Measurements from ENCODE around the gene LMO7. TPM values are rescaled to one million over a fixed set of nuclear protein-coding genes. Genes with fewer than 3 reads are reported as not detected.

Gene LMO7
- polyA plus RNA-seq, 3 donors from 2014 or later: 0.96 to 4.1 TPM; not detected in 1

DNA sequence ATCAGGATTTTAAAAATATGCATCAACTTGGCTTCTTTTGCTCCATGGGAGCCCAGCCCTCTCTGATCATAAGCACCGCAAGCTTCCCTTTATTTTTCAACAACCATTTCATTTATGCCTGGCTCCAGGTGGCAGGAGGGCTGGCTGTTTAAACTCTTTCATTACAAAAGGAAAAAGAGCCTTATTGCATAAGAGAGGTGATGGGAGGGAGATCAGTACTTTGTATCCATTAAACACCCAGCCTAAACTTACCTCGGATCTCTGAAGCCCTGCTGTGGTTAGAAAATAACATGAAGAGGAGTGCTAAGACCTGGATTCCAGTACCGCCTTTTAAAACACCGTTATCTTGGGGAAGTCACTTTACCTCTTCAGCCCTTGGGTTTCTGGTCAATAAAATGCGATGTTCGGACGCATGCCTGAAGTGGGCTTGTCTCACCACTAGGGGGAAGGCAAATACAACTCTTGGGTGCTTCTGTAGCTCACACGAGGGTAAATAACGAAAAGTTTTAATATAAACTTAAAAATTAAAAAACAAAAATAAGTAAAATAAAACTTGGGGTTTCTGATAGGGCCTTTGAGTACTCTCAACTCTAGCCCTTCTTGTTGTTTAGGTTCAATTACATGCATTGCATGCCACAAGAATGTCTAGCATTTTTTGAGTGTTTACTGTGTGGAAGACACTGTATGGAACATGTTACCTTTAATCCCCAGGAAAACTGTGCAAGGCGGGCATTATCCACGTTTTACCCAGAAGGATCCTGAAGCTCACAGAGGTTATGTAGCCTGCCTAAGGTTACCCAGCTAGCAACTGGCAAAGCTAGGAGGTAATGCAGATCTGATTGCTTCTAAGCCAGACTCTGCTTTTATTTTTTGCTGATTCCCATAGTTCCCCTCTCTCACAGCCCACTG lies 240.3 kb downstream of the LMO7 start:
- H3K4me1 Mint-ChIP-seq: peaks cover 0 to 4% of the 10 kb centered on the region in 2 donors
- H3K36me3 Mint-ChIP-seq: no peaks in the 10 kb centered on the region
- H3K27ac Mint-ChIP-seq: no peak overlapping the region
- peak; percentile 28 to 39 (median 30) for DNase-seq
- H3K4me3 Mint-ChIP-seq: no peak overlapping the region
- H3K9me3 Mint-ChIP-seq: no peaks in the 10 kb centered on the region
- H3K27me3 Mint-ChIP-seq (ENCODE audit: low read depth in 3 of 3): peaks cover 0 to 6% (median 5%) of the 10 kb centered on the region in 3 donors

DNA sequence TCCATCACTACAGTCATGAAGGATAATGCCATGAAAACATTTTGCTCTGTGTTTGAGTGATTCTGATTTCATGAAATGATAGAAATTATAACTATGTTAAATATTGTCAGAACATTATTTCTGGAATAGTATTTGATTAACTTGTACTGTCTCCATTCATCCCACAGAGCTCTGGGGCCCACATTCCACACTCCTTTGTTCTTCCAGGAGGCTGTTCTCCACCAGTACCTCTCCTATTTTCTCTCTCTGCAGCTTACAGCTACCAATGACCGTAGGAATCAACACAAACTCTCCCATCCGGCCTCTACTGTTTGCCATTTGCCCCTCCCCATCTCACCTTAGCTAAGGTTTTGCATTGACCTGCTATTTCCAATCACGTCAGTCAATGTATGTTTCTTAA lies 240.9 kb downstream of the LMO7 start:
- Mint-ChIP-seq H3K36me3 (no peaks in the 10 kb centered on the region), H3K27me3 (ENCODE audit: low read depth in 3 of 3) (peaks cover 0 to 6% (median 5%) of the 10 kb centered on the region in 3 donors), H3K4me3 (no peak overlapping the region), H3K9me3 (no peaks in the 10 kb centered on the region), H3K27ac (no peak overlapping the region), H3K4me1 (peaks cover 0 to 4% of the 10 kb centered on the region in 2 donors)
- DNase-seq: no peak

DNA sequence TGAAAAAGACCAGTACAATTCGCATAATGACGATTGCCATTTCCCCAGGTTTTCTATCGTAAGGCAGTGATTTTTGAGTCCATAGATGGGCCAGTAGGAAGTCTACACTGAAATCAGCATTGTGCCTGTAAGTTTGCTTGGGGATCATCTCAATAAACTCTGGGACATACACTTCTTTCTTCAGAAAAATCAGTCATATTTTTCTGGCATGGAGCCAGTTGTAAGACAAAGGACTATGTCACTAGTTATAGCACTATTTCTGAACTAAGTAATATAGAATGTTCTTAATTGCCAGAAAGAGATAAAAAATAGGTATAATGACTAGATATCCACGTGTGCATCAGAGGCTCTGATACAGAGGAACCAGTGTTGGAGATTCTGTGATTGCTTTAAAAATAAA lies 243.5 kb downstream of the LMO7 start:
- no peaks in the 10 kb centered on the region for H3K36me3 Mint-ChIP-seq
- H3K9me3 Mint-ChIP-seq: no peaks in the 10 kb centered on the region
- H3K27ac Mint-ChIP-seq: no peak overlapping the region
- H3K4me3 Mint-ChIP-seq: no peak overlapping the region
- no peak for DNase-seq
- H3K4me1 Mint-ChIP-seq: peaks cover 0 to 4% of the 10 kb centered on the region in 2 donors
- peaks cover 0 to 6% (median 4%) of the 10 kb centered on the region in 3 donors for H3K27me3 Mint-ChIP-seq (ENCODE audit: low read depth in 3 of 3)

DNA sequence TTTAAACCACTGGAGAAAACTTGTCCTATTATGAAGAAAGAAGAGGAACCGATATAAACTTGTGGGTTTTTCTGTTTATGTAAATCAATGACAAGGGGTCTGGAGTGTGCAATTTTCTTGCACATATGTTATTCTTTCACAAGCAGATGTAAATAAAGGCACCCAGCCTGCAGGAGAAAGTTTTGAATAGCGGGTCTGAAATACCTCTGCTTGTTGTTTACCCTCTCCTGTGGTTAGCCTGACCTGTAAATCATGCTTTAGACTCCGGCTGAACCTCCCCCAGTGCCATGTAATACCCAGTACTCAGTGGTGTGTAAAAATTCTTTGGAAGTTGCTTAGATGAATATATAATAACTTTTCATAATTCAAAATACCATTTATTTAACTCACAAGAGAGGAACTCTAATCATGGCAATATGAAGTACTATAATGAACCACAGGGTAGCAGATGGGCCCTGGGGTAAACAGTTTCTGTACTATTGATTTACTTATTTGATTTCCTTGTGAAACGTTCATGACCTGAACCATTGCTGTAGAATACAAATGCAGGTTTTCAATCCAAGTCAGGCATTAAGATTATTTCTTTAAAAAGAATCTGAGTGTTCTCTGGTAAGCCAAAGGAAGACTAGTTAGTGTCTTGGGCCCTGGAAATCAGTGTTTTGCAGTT lies 245.1 kb downstream of the LMO7 start:
- Mint-ChIP-seq H3K4me1 (peaks cover 0 to 1% of the 10 kb centered on the region in 2 donors), H3K4me3 (no peak overlapping the region), H3K36me3 (no peaks in the 10 kb centered on the region), H3K9me3 (no peaks in the 10 kb centered on the region), H3K27me3 (ENCODE audit: low read depth in 3 of 3) (peaks cover 0 to 5% (median under 1%) of the 10 kb centered on the region in 3 donors), H3K27ac (no peak overlapping the region)
- DNase-seq: no peak

- Mint-ChIP-seq H3K27ac (no peak overlapping the region), H3K4me3 (no peak overlapping the region), H3K27me3 (ENCODE audit: low read depth in 3 of 3) (peaks cover 0 to 3% (median 0%) of the 10 kb centered on the region in 3 donors), H3K4me1 (no peaks in the 10 kb centered on the region), H3K9me3 (no peaks in the 10 kb centered on the region), H3K36me3 (no peaks in the 10 kb centered on the region)
- no peak for DNase-seq
Observed at GRCh38 chr13:75882261-75882660, 246.1 kb downstream of the LMO7 start.

- H3K27me3 Mint-ChIP-seq (ENCODE audit: low read depth in 3 of 3): peaks cover 2% of the 10 kb centered on the region in 3 donors
- DNase-seq: no peak
- no peaks in the 10 kb centered on the region for H3K4me1 Mint-ChIP-seq
- H3K27ac Mint-ChIP-seq: no peak overlapping the region
- no peak overlapping the region for H3K4me3 Mint-ChIP-seq
- no peaks in the 10 kb centered on the region for H3K9me3 Mint-ChIP-seq
- peaks cover 0 to 3% (median 0%) of the 10 kb centered on the region in 3 donors for H3K36me3 Mint-ChIP-seq
Observed at GRCh38 chr13:75889427-75889826, 253.3 kb downstream of the LMO7 start.

GRCh38 chr13:75895168-75895567 lies 259.0 kb downstream of the LMO7 start:
- DNase-seq: no peak
- Mint-ChIP-seq H3K4me1 (no peaks in the 10 kb centered on the region), H3K36me3 (peaks cover 0 to 3% (median 0%) of the 10 kb centered on the region in 3 donors), H3K9me3 (no peaks in the 10 kb centered on the region), H3K4me3 (no peak overlapping the region), H3K27me3 (ENCODE audit: low read depth in 3 of 3) (peaks cover 2% of the 10 kb centered on the region in 3 donors), H3K27ac (no peak overlapping the region)

DNA sequence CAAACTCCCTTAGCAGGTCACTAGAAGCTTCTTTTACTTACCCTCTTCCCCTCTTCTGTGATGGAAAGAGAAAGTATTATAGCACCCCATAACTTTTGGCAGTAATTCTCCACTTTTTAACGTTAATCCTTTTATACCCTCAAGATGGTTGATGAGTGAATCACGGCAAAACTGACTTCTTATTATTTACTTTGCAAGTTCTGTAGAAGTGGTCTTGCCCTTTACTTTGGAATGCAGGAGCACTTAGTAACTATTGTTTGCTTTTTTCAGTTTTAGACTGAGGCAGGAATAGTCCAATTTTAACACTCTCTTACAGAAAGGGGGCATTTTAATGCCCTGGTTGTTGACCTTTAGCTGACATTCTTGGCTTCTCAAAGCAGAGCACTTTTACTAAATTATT lies 260.1 kb downstream of the LMO7 start:
- Mint-ChIP-seq H3K27me3 (ENCODE audit: low read depth in 3 of 3) (peaks cover 2 to 3% (median 3%) of the 10 kb centered on the region in 3 donors), H3K4me1 (no peaks in the 10 kb centered on the region), H3K9me3 (no peaks in the 10 kb centered on the region), H3K4me3 (no peak overlapping the region), H3K36me3 (no peaks in the 10 kb centered on the region), H3K27ac (no peak overlapping the region)
- DNase-seq: no peak

DNA sequence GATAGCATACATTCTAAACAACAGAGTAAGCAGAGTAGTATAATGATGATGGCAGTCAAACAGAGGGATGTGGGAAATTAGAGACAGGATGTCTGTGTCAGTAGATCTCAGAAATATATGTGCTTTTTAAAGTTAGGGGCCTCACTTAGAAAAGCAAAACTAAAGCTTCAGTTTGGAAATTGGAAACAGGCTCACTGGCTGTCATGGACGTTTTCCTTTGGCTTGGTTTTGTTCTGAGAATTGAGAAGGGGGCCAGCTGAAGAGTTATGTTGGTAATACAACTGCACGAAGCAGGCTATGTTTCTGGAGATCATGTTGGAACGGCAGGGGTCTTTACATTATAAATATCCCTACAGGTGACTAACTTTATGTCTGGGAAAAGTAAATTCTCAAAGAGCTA lies 261.3 kb downstream of the LMO7 start:
- Mint-ChIP-seq H3K27ac (no peak overlapping the region), H3K4me3 (no peak overlapping the region), H3K36me3 (no peaks in the 10 kb centered on the region), H3K27me3 (ENCODE audit: low read depth in 3 of 3) (peaks cover 2 to 3% (median 2%) of the 10 kb centered on the region in 3 donors), H3K9me3 (no peaks in the 10 kb centered on the region), H3K4me1 (no peaks in the 10 kb centered on the region)
- no peak for DNase-seq

GRCh38 chr13:75901501-75901900 lies 265.4 kb downstream of the LMO7 start:
- H3K4me1 Mint-ChIP-seq: no peaks in the 10 kb centered on the region
- no peaks in the 10 kb centered on the region for H3K36me3 Mint-ChIP-seq
- peaks cover 0 to 3% (median 0%) of the 10 kb centered on the region in 6 donors for H3K9me3 Mint-ChIP-seq
- DNase-seq: no peak
- no peak overlapping the region for H3K4me3 Mint-ChIP-seq
- H3K27me3 Mint-ChIP-seq (ENCODE audit: low read depth in 3 of 3): peaks cover 2 to 3% (median 2%) of the 10 kb centered on the region in 3 donors
- no peak overlapping the region for H3K27ac Mint-ChIP-seq

DNA sequence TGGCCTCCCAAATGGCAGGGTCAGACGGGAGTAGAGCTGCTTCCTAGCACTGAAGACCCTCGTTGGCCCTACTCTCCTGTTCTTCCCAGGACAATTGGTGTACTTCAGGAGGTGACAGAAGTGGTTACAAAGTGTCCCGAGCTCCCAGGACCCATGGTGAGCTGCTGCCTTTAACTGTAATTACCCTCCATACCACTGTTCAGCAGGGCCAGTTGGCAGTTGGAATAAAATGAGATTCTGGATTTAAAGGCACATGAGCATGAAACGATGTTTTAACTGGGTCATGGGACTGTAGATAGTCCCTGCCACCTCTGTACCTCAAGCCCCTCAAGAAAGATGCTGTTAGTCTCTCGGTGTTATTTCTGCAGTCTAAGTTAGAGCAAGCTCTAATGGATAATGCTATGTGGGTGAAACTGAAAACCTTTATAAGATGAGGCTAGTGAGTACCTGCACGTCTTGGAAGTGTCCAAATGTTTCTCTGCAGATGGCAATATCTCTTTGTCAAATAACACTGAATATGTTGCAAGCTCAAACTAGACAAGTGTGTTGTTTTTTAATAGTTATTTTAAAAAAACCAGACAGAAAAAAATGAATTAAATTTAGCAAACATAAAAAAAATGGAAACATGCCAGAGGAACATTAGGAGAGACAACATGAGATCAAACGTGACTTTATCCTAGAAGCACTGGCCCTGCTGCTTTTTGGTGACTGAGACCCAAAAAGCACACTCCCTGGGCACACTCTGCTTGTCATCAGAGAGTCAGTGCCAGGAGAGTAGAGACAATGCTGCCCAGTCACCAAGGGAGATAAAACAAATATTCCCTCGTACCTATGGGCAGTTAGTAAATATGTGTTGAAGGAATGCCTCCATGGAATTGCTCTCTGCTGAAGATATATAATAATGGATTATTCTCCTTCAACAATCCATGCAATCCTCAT lies 266.3 kb downstream of the LMO7 start:
- Mint-ChIP-seq H3K36me3 (no peaks in the 10 kb centered on the region), H3K9me3 (peaks cover 0 to 3% (median 0%) of the 10 kb centered on the region in 6 donors), H3K27ac (no peak overlapping the region), H3K27me3 (ENCODE audit: low read depth in 3 of 3) (peaks cover 2 to 3% (median 2%) of the 10 kb centered on the region in 3 donors), H3K4me3 (no peak overlapping the region), H3K4me1 (no peaks in the 10 kb centered on the region)
- DNase-seq: no peak

- H3K4me3 Mint-ChIP-seq: no peak overlapping the region
- H3K4me1 Mint-ChIP-seq: no peaks in the 10 kb centered on the region
- no peaks in the 10 kb centered on the region for H3K36me3 Mint-ChIP-seq
- no peak for DNase-seq
- H3K27ac Mint-ChIP-seq: no peak overlapping the region
- peaks cover 2 to 3% (median 2%) of the 10 kb centered on the region in 3 donors for H3K27me3 Mint-ChIP-seq (ENCODE audit: low read depth in 3 of 3)
- H3K9me3 Mint-ChIP-seq: peaks cover 0 to 3% (median 0%) of the 10 kb centered on the region in 6 donors
Observed at GRCh38 chr13:75904012-75904411, 267.9 kb downstream of the LMO7 start.

DNA sequence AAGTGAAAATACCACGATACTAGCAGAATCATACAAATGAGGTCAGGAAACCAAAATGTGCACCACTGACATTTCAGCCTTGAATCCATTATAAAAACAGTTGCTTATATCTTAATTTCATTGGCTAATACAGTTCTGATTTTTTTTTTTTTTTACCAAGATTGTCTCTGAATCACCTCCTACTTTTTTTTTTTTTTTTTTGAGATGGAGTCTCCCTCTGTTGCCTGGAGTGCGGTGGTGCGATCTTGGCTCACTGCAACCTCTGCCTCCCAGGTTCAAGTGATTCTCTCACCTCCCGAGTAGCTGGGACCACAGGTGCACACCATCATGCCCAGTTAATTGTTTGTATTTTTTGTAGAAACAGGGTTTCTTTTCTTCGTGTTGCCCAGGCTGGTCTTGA lies 270.2 kb downstream of the LMO7 start:
- H3K36me3 Mint-ChIP-seq: no peaks in the 10 kb centered on the region

More for the DNA sequence above, 270.2 kb downstream of the LMO7 start:
- no peak overlapping the region for H3K27ac Mint-ChIP-seq
- peaks cover 0 to 2% (median 0%) of the 10 kb centered on the region in 3 donors for H3K27me3 Mint-ChIP-seq (ENCODE audit: low read depth in 3 of 3)
- no peak for DNase-seq
- no peak overlapping the region for H3K4me3 Mint-ChIP-seq
- no peaks in the 10 kb centered on the region for H3K4me1 Mint-ChIP-seq
- H3K9me3 Mint-ChIP-seq: peaks cover 0 to 3% (median 0%) of the 10 kb centered on the region in 6 donors
